Measurements from ENCODE around the gene GDPD4. TPM values are rescaled to one million over a fixed set of nuclear protein-coding genes. Genes with fewer than 3 reads are reported as not detected.

GDPD4 gene
- total RNA-seq, 4 donors from 2014 or later: not detected

DNA sequence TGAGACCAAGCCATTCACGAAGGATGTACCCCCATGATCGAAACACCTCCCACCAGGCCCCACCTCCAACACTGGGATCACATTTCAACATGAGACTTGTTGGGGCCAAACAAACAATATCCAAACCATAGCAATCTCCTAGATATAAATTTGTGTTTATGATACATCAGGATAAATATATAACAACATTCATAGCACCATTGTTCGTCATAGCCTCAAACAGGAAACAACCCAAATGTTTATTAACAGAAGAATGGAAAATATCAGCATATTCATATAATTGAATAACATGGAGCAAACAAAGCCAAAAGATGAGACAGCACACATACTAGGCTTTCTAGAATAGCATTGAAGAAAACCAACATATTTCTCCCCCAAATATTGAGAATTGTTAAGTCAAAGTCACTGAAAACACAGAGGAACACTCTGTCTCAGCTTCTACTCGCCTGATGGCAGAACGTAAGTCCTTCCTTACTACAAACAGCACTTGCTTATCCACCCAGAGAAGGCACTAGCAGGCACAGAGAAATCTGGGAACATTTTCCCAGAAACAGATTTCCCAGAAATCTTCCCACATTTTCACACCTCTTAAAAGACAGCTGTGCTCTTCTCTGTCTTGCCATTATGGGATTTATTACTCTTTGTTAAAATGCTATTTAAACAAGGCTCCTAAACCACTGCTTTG is 8.1 kb upstream of the GDPD4 start:
- no peak overlapping the region for H3K4me3 ChIP-seq
- H3K9me3 ChIP-seq: no peaks in the 10 kb centered on the region
- intact Hi-C loops (cut with DNase I; ENCODE audit: low total_unique reads) (no loop called here), in situ Hi-C loops (cut with MboI; ENCODE audit: low pct_ligation_motif_present in 1 of 4, low pct_unique_long_range_greater_than_20kb in 1 of 4, low sequenced_read_pairs in 3 of 4) (no loop called here)
- no peak for TF ChIP-seq POLR2A (IDR thresholded peaks at IDR 0.05)
- TF ChIP-seq, protein P1, sequence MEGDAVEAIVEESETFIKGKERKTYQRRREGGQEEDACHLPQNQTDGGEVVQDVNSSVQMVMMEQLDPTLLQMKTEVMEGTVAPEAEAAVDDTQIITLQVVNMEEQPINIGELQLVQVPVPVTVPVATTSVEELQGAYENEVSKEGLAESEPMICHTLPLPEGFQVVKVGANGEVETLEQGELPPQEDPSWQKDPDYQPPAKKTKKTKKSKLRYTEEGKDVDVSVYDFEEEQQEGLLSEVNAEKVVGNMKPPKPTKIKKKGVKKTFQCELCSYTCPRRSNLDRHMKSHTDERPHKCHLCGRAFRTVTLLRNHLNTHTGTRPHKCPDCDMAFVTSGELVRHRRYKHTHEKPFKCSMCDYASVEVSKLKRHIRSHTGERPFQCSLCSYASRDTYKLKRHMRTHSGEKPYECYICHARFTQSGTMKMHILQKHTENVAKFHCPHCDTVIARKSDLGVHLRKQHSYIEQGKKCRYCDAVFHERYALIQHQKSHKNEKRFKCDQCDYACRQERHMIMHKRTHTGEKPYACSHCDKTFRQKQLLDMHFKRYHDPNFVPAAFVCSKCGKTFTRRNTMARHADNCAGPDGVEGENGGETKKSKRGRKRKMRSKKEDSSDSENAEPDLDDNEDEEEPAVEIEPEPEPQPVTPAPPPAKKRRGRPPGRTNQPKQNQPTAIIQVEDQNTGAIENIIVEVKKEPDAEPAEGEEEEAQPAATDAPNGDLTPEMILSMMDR (IDR thresholded peaks at IDR 0.05): no peak
- TF ChIP-seq EP300 (IDR thresholded peaks at IDR 0.05; ENCODE audit: low read depth): no peak
- TF ChIP-seq POLR2AphosphoS5 (IDR thresholded peaks at IDR 0.05): no peak
- H3K4me1 ChIP-seq: no peaks in the 10 kb centered on the region
- H3K36me3 ChIP-seq: no peaks in the 10 kb centered on the region
- no peaks in the 10 kb centered on the region for H3K27me3 ChIP-seq
- DNase-seq: no peak
- WGBS, 2 donors (ENCODE audit: low coverage in 1 of 2): 61 to 85% methylated on average over 3 to 5 of the region's 5 CpGs
- H3K27ac ChIP-seq: no peak overlapping the region

DNA sequence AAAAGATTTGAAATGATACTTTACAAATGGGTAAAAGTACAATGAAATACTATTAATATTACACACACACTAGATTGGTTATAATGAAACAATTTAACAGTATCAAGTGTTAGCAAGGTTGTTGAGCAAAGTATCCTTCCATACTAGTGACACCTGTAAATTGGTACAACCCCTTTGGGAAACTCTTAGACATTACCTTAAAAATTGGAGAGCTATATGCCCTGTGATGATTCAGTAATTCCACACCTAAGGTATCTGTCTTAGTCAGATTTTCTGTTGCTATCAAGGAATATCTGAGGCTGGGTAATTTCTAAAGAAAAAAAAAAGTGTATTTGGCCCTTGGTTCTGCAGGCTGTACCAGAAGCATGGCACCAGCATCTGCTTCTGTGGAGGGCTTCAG is 7.4 kb upstream of the GDPD4 start:
- Histone ChIP-seq H3K4me3 (no peak overlapping the region), H3K27me3 (no peaks in the 10 kb centered on the region), H3K9me3 (no peaks in the 10 kb centered on the region), H3K27ac (no peak overlapping the region), H3K36me3 (no peaks in the 10 kb centered on the region), H3K4me1 (no peaks in the 10 kb centered on the region)
- in situ Hi-C loops (cut with MboI; ENCODE audit: low pct_ligation_motif_present in 1 of 4, low pct_unique_long_range_greater_than_20kb in 1 of 4, low sequenced_read_pairs in 3 of 4) (no loop called here), intact Hi-C loops (cut with DNase I; ENCODE audit: low total_unique reads) (no loop called here)
- TF ChIP-seq EP300 (IDR thresholded peaks at IDR 0.05; ENCODE audit: low read depth): no peak
- TF ChIP-seq POLR2AphosphoS5 (IDR thresholded peaks at IDR 0.05): no peak
- no peak for TF ChIP-seq POLR2A (IDR thresholded peaks at IDR 0.05)
- TF ChIP-seq, protein P1 (IDR thresholded peaks at IDR 0.05): no peak
- DNase-seq: no peak

DNA sequence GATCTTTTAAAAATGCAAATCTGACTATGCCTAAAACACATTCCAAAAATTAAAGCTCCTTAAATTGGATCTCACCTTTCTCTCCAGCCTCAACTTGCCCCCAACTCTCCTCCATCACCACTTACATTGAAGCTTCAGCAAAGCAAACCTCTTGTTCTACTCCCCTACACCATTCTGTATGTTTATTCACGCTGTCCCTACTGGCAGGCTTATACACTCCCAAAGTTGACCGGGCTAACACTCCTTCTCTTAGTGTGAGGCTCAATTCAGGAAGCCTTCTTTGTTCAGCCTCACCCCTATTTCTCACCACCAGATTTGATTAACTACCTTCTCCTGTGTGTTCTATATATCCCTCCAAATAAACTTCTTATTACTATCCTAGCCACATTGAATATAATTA is 1.8 kb upstream of the GDPD4 start:
- intact Hi-C loops (cut with DNase I; ENCODE audit: low total_unique reads): no loop called here
- no peak for TF ChIP-seq POLR2A (IDR thresholded peaks at IDR 0.05)
- TF ChIP-seq POLR2AphosphoS5 (IDR thresholded peaks at IDR 0.05): no peak
- no peak for TF ChIP-seq EP300 (IDR thresholded peaks at IDR 0.05; ENCODE audit: low read depth)
- TF ChIP-seq, protein P1 (IDR thresholded peaks at IDR 0.05): no peak

DNA sequence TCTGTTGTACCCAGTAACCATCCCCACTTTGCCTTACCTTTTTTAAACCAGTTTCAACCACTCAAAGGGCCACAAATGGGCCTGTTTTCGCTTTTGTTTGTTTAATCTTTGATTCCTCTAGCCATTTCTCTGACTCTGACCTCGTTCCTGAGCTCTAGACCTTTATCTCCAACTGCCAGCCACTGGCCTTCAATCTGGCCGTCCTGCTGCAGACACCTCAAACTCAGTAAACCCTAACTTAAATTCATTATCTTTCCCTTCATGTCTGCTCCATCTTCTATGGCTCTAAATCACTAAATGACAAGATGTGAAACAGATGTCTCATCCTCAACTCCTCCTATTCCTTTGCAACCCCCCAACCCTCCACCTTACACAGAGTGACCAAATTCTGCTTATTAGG is 1.3 kb upstream of the GDPD4 start:
- Histone ChIP-seq H3K27ac (no peak overlapping the region), H3K4me1 (peaks cover 0 to 4% (median 0%) of the 10 kb centered on the region in 4 donors), H3K36me3 (no peaks in the 10 kb centered on the region), H3K27me3 (no peaks in the 10 kb centered on the region), H3K4me3 (no peak overlapping the region), H3K9me3 (no peaks in the 10 kb centered on the region)
- no peak for TF ChIP-seq POLR2AphosphoS5 (IDR thresholded peaks at IDR 0.05)
- no peak for TF ChIP-seq POLR2A (IDR thresholded peaks at IDR 0.05)
- no peak for TF ChIP-seq EP300 (IDR thresholded peaks at IDR 0.05; ENCODE audit: low read depth)
- TF ChIP-seq, protein P1 (IDR thresholded peaks at IDR 0.05): no peak
- in situ Hi-C loops (cut with MboI; ENCODE audit: low pct_ligation_motif_present in 1 of 4, low pct_unique_long_range_greater_than_20kb in 1 of 4, low sequenced_read_pairs in 3 of 4): no loop called here
- no peak for DNase-seq
- 79 to 100% methylated on average over 2 to 3 of the region's 3 CpGs for WGBS, 2 donors (ENCODE audit: low coverage in 1 of 2)
- intact Hi-C loops (cut with DNase I; ENCODE audit: low total_unique reads): no loop called here

More for the DNA sequence above, 1.8 kb upstream of the GDPD4 start:
- in situ Hi-C loops (cut with MboI; ENCODE audit: low pct_ligation_motif_present in 1 of 4, low pct_unique_long_range_greater_than_20kb in 1 of 4, low sequenced_read_pairs in 3 of 4): no loop called here
- no peak overlapping the region for H3K4me3 ChIP-seq
- H3K9me3 ChIP-seq: no peaks in the 10 kb centered on the region
- H3K27ac ChIP-seq: no peak overlapping the region
- peaks cover 0 to 4% (median 0%) of the 10 kb centered on the region in 4 donors for H3K4me1 ChIP-seq
- no peak for DNase-seq
- H3K36me3 ChIP-seq: no peaks in the 10 kb centered on the region
- 86 to 91% methylated on average over 2 of the region's 2 CpGs for WGBS, 2 donors (ENCODE audit: low coverage in 1 of 2)
- H3K27me3 ChIP-seq: no peaks in the 10 kb centered on the region

All from transverse colon (tissue), 4 donors.